Astrocyte (in vitro differentiated cells and primary cell): Measurements from ENCODE around the gene CDC20B. TPM values are rescaled to one million over a fixed set of nuclear protein-coding genes. Genes with fewer than 3 reads are reported as not detected.
A peak's percentile ranks its signal among the peaks of the same experiment; 100 is the strongest.

Experiments
- DNase-seq: peaks from one replicate; pipeline ENCODE4 v3.0.0-alpha.2; 2010; ENCODE audit warnings: low read depth
- FAIRE-seq: peaks from 2 replicates; lab custom pipeline; 2011; peaks lifted over from hg19 to GRCh38; lab: Jason Lieb, UNC
- H2AFZ ChIP-seq: 2 replicates; pipeline ENCODE4 v1.6.0; 2012; ENCODE audit warnings: low read depth, low read length, inconsistent platforms
- H3K27ac ChIP-seq: 2 replicates; pipeline ENCODE4 v1.5.1; 2011; ENCODE audit warnings: low read depth, low read length, inconsistent platforms
- H3K27me3 ChIP-seq: 2 replicates; pipeline ENCODE4 v1.6.0; 2011; ENCODE audit warnings: low read length, inconsistent platforms; ENCODE audit not compliant: insufficient read depth
- H3K36me3 ChIP-seq: 2 replicates; pipeline ENCODE4 v1.5.1; 2011; ENCODE audit warnings: low read length, inconsistent platforms; ENCODE audit not compliant: insufficient read depth
- H3K4me1 ChIP-seq: 2 replicates; pipeline ENCODE4 v1.5.1; 2011; ENCODE audit warnings: low read length, inconsistent platforms; ENCODE audit not compliant: insufficient read depth
- H3K4me2 ChIP-seq: 2 replicates; pipeline ENCODE4 v1.6.0; 2012; ENCODE audit warnings: low read length, inconsistent platforms
- H3K4me3 ChIP-seq: 2 replicates; pipeline ENCODE4 v1.5.1; 2011; ENCODE audit warnings: low read depth, mild to moderate bottlenecking, low read length, inconsistent platforms; ENCODE audit not compliant: insufficient read depth
- H3K79me2 ChIP-seq: 2 replicates; pipeline ENCODE4 v1.6.0; 2012; ENCODE audit warnings: mild to moderate bottlenecking, low read length, inconsistent platforms; ENCODE audit not compliant: insufficient read depth
- H3K9ac ChIP-seq: 2 replicates; pipeline ENCODE4 v1.6.0; 2012; ENCODE audit warnings: mild to moderate bottlenecking, low read length, inconsistent platforms
- H3K9me3 ChIP-seq: 2 replicates; pipeline ENCODE4 v1.5.1; 2012; ENCODE audit warnings: low read depth, mild to moderate bottlenecking, low read length, inconsistent platforms; ENCODE audit not compliant: insufficient read depth
- H4K20me1 ChIP-seq: 2 replicates; pipeline ENCODE4 v1.6.0; 2012; ENCODE audit warnings: low read length, inconsistent platforms; ENCODE audit not compliant: insufficient read depth
- H3K27ac Mint-ChIP-seq: one replicate; pipeline ENCODE4 v1.8.0; 2021; ENCODE audit warnings: mild to moderate bottlenecking, mixed read lengths; ENCODE audit not compliant: unreplicated experiment
- H3K27me3 Mint-ChIP-seq: one replicate; pipeline ENCODE4 v1.8.0; 2021; ENCODE audit warnings: low read depth, mixed read lengths; ENCODE audit not compliant: unreplicated experiment
- H3K36me3 Mint-ChIP-seq: one replicate; pipeline ENCODE4 v1.8.0; 2021; ENCODE audit warnings: low read depth, mixed read lengths; ENCODE audit not compliant: unreplicated experiment
- H3K4me1 Mint-ChIP-seq: one replicate; pipeline ENCODE4 v1.8.0; 2021; ENCODE audit warnings: low read depth, mixed read lengths; ENCODE audit not compliant: unreplicated experiment
- H3K4me3 Mint-ChIP-seq: one replicate; pipeline ENCODE4 v1.8.0; 2021; ENCODE audit warnings: mild to moderate bottlenecking, moderate library complexity, mixed read lengths; ENCODE audit not compliant: unreplicated experiment
- H3K9me3 Mint-ChIP-seq: one replicate; pipeline ENCODE4 v1.8.0; 2021; ENCODE audit warnings: mild to moderate bottlenecking, mixed read lengths; ENCODE audit not compliant: unreplicated experiment
- CTCF ChIP-seq: IDR thresholded peaks from 2 replicates; pipeline ENCODE4 v1.5.1; 2011; ENCODE audit warnings: low read depth, mild to moderate bottlenecking, inconsistent platforms, low read length, moderate library complexity; ENCODE audit not compliant: insufficient read depth
- EZH2 ChIP-seq: IDR thresholded peaks from 2 replicates; pipeline ENCODE4 v1.6.1; 2012; ENCODE audit warnings: mild to moderate bottlenecking, low read length, inconsistent platforms; ENCODE audit not compliant: insufficient read depth
- total RNA-seq: library from RNA; stranded (reverse); gene quantifications from 2 replicates; pipeline ENCODE4 v1.2.1, GENCODE V29; 2021

The CDC20B gene
- total RNA-seq, 1 donor from 2014 or later = 0.11 TPM

GRCh38 chr5:55151923-55152842, 20.8 kb downstream of the CDC20B start:
- peak; percentile 67 for DNase-seq

GRCh38 chr5:55149308-55149795, 23.6 kb downstream of the CDC20B start:
- H3K27ac ChIP-seq = no peak overlapping the region
- H3K4me3 ChIP-seq = no peak overlapping the region
- H4K20me1 ChIP-seq = no peaks in the 10 kb centered on the region
- TF ChIP-seq EZH2 (no peak), CTCF (no peak)
- FAIRE-seq (no peak), DNase-seq (no peak)
- no peaks in the 10 kb centered on the region for H3K36me3 Mint-ChIP-seq
- no peak overlapping the region for H3K4me2 ChIP-seq
- H3K27me3 ChIP-seq = peaks cover 10% of the 10 kb centered on the region
- no peaks in the 10 kb centered on the region for H3K9me3 ChIP-seq
- no peaks in the 10 kb centered on the region for H3K36me3 ChIP-seq
- H3K27ac Mint-ChIP-seq = no peak overlapping the region
- H3K4me1 Mint-ChIP-seq = no peaks in the 10 kb centered on the region
- no peaks in the 10 kb centered on the region for H3K79me2 ChIP-seq
- H3K4me1 ChIP-seq = peaks cover 9% of the 10 kb centered on the region
- H3K9me3 Mint-ChIP-seq = no peaks in the 10 kb centered on the region
- H2AFZ ChIP-seq = no peak overlapping the region
- peaks cover 7% of the 10 kb centered on the region for H3K27me3 Mint-ChIP-seq
- no peak overlapping the region for H3K9ac ChIP-seq
- no peak overlapping the region for H3K4me3 Mint-ChIP-seq

More at GRCh38 chr5:55151923-55152842, 20.8 kb downstream of the CDC20B start:
- Histone ChIP-seq H3K4me1 (peaks cover 20% of the 10 kb centered on the region), H3K9me3 (no peaks in the 10 kb centered on the region), H3K27ac (no peak overlapping the region), H3K4me2 (peak overlapping the region; percentile 5), H3K27me3 (no peaks in the 10 kb centered on the region), H2AFZ (no peak overlapping the region), H3K36me3 (no peaks in the 10 kb centered on the region), H4K20me1 (no peaks in the 10 kb centered on the region), H3K79me2 (no peaks in the 10 kb centered on the region), H3K9ac (no peak overlapping the region), H3K4me3 (no peak overlapping the region)
- no peaks in the 10 kb centered on the region for H3K36me3 Mint-ChIP-seq
- no peak overlapping the region for H3K4me3 Mint-ChIP-seq
- TF ChIP-seq CTCF (no peak), EZH2 (no peak)
- H3K27ac Mint-ChIP-seq = no peak overlapping the region
- FAIRE-seq = peak; percentile 49
- H3K4me1 Mint-ChIP-seq = peaks cover 12% of the 10 kb centered on the region
- no peaks in the 10 kb centered on the region for H3K27me3 Mint-ChIP-seq
- no peaks in the 10 kb centered on the region for H3K9me3 Mint-ChIP-seq
